Adrenal gland (tissue), 12 donors: ENCODE results near the gene TBL2. TPM values are rescaled to one million over a fixed set of nuclear protein-coding genes. Genes with fewer than 3 reads are reported as not detected.

ENCODE experiments used
- DNase-seq, 7 donors: peaks; one replicate each; pipeline ENCODE4 v3.0.0-alpha.2; 2019 to 2020
- H3K27ac ChIP-seq, 5 donors: fragments of 200-600 bp; sonication (generic) in 4 of 5; 1 replicate in 3 of 5; 2 replicates in 2 of 5; pipeline versions ENCODE4 v1.5.1 to v1.8.0; 2016 to 2020; ENCODE audit warnings: mild to moderate bottlenecking in 1 of 5
- H3K27me3 ChIP-seq: fragments of 200-600 bp; 2 replicates; pipeline ENCODE4 v1.8.0; 2021
- H3K36me3 ChIP-seq, 2 donors: fragments of 200-600 bp; replicated peaks in 1 of 2; 1 replicate in 1 of 2; 2 replicates in 1 of 2; pipeline versions ENCODE4 v1.5.1 to v1.8.0; 2018 to 2022
- H3K4me1 ChIP-seq, 2 donors: fragments of 200-600 bp; replicated peaks in 1 of 2; 1 replicate in 1 of 2; 2 replicates in 1 of 2; pipeline versions ENCODE4 v1.5.1 to v1.8.0; 2018 to 2021
- H3K4me3 ChIP-seq, 4 donors: fragments of 200-600 bp; sonication (generic) in 3 of 4; one replicate each; pipeline ENCODE4 v1.5.1; 2016 to 2018
- H3K9me3 ChIP-seq, 3 donors: fragments of 200-600 bp; sonication (generic) in 1 of 3; replicated peaks in 1 of 3; 1 replicate in 2 of 3; 2 replicates in 1 of 3; pipeline versions ENCODE4 v1.5.1 to v1.8.0; 2016 to 2021
- CTCF ChIP-seq, 6 experiments: fragments of 450-650 bp in 4 of 6; fragments of 200-600 bp in 2 of 6; sonication (generic) in 1 of 6; IDR thresholded peaks; 1 replicate in 5 of 6; 2 replicates in 1 of 6; pipeline versions ENCODE4 v1.5.1 to v1.8.0; 2016 to 2021; ENCODE audit warnings: antibody characterized with exemption in 6 of 6, mild to moderate bottlenecking in 2 of 6, moderate library complexity in 1 of 6
- POLR2A ChIP-seq, 2 donors: fragments of 450-650 bp; IDR thresholded peaks; one replicate each; pipeline ENCODE4 v1.6.1; 2017; ENCODE audit warnings: antibody characterized with exemption in 2 of 2, mild to moderate bottlenecking in 2 of 2, moderate library complexity in 1 of 2
- WGBS, 4 donors: extraction: QIAGEN DNeasy Blood & Tissue Kit in 2 of 4; methylation state at CpG; one replicate each; pipeline versions ENCODE4 v1.1.5 to v1.1.7; 2013 to 2017; 5-methylcytosine and 5-hydroxymethylcytosine counted together
- intact Hi-C, 2 donors: fragments of 100-400 bp; cut with DNase I; formaldehyde crosslinking; loops; one replicate each; pipeline versions ENCODE4 v1.14.1 to v1.15.0; 2022 to 2023
- polyA plus RNA-seq, 3 donors: library from polyadenylated mRNA; stranded (reverse); fragments of 200-250 nt in 2 of 3; fragments of 350-450 nt in 1 of 3; fragmentation: Illumina TruSeq in 1 of 3; extraction: RNeasy Lipid Tissue Mini Kit (QIAGEN cat#74804) in 1 of 3; gene quantifications; one replicate each; pipeline ENCODE4 v1.2.3, GENCODE V29; 2013 to 2014
- total RNA-seq, 9 donors: library from RNA; depleted of rRNA in 4 of 9; stranded (reverse); fragments of >200 nt in 4 of 9; fragments of 120-200 nt in 1 of 9; fragmentation: NEBNext Ultra II Directional in 1 of 9; extraction: Animal tissue kit (Norgen Biotek cat#: 25700) in 1 of 9; gene quantifications; one replicate each; pipeline versions ENCODE4 v1.1.0 to v1.2.4, GENCODE V29; 2013 to 2023
- donor health status: healthy with polysubstance abuse.
- donor health status: Bipolar disorder and iron deficiency.
- donor health status: DM: yes; HTN: yes; CAD: no.
- donor health status: DM: no; HTN: no; CAD: no.
- donor health status: DM: no; HTN: no; CAD: no.
- donor health status: DM: yes; HTN: yes; CAD: no.

The TBL2 gene
- total and polyA plus RNA-seq, 12 donors = 14.2 to 136 (median 51.3) TPM

DNA sequence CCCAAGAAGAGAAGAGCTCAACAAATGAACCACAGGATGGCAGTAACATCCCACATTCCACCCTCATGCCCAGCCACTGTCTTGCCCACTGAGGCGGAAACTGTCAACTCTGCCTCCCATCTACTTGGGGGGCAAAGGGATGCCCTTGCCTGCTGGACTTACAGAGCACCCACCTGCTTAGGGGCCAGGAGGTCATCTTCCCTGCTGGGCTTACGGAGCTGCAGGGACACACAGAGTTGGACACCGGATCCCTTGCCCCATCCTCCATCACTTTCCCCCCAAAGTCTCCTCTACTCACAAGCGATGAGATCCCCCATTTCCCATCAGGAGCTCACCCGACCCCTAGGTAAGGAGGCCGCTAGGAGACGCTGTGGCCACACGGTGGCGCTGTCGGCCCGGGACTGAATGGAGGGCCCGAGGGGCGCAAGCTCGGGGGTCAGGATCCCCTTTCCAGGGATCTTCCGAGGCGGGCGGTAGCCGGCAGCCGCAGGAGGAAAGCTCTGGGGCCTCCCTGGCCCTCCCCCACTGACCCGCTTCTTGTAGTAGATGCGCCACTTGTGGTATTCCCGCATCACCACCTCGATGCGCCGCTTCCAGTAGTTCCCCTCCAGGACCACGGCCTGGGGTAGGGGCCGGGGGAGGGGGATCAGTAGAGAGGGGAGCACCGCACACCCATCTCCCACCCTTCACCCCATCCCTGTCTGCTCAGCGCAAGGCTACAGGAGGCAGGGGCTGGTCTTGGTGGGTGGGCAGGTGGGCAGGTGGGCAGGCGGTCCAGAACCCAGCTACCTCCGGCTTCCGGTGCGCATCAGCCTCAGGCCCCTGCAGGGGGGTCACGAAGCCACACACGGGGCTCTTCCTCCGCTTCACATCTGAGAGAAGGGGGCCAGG is 28.7 kb upstream of the TBL2 start:
- TF ChIP-seq CTCF (IDR thresholded peaks at IDR 0.05) (peak; percentile 76 to 97 (median 90)), POLR2A (IDR thresholded peaks at IDR 0.05) (no peak)
- Histone ChIP-seq H3K27ac (no peak overlapping the region), H3K27me3 (no peaks in the 10 kb centered on the region), H3K4me1 (peaks cover 0 to 6% of the 10 kb centered on the region in 2 donors), H3K9me3 (no peaks in the 10 kb centered on the region), H3K4me3 (no peak overlapping the region), H3K36me3 (no peaks in the 10 kb centered on the region)
- intact Hi-C loops = loop anchor here (2.0 to 10.0 kb wide), 4 partner anchors 60 to 248 kb away; partner anchors contain the start of gene VPS37D (in 2 of the 2)
- WGBS, 4 donors = 15 to 30% (median 25%) methylated on average over 4 to 36 of the region's 36 CpGs
- DNase-seq = peak in 3 of 7 donors; percentile 50 to 65 (median 62)

- Histone ChIP-seq H3K27me3 (no peaks in the 10 kb centered on the region), H3K4me1 (peaks cover 0 to 6% of the 10 kb centered on the region in 2 donors), H3K4me3 (no peak overlapping the region), H3K36me3 (no peaks in the 10 kb centered on the region), H3K27ac (no peak overlapping the region), H3K9me3 (no peaks in the 10 kb centered on the region)
- no peak for TF ChIP-seq CTCF (IDR thresholded peaks at IDR 0.05)
- no peak for TF ChIP-seq POLR2A (IDR thresholded peaks at IDR 0.05)
- WGBS, 4 donors = 76 to 89% (median 79%) methylated on average over 17 to 23 of the region's 23 CpGs
- intact Hi-C loops = loop anchor here (2.0 to 10.0 kb wide), 4 partner anchors 62 to 249 kb away; partner anchors contain the start of gene VPS37D (in 2 of the 2)
- DNase-seq = no peak
These were observed 27.3 kb upstream of the TBL2 start for GRCh38 chr7:73605601-73606220.

DNA sequence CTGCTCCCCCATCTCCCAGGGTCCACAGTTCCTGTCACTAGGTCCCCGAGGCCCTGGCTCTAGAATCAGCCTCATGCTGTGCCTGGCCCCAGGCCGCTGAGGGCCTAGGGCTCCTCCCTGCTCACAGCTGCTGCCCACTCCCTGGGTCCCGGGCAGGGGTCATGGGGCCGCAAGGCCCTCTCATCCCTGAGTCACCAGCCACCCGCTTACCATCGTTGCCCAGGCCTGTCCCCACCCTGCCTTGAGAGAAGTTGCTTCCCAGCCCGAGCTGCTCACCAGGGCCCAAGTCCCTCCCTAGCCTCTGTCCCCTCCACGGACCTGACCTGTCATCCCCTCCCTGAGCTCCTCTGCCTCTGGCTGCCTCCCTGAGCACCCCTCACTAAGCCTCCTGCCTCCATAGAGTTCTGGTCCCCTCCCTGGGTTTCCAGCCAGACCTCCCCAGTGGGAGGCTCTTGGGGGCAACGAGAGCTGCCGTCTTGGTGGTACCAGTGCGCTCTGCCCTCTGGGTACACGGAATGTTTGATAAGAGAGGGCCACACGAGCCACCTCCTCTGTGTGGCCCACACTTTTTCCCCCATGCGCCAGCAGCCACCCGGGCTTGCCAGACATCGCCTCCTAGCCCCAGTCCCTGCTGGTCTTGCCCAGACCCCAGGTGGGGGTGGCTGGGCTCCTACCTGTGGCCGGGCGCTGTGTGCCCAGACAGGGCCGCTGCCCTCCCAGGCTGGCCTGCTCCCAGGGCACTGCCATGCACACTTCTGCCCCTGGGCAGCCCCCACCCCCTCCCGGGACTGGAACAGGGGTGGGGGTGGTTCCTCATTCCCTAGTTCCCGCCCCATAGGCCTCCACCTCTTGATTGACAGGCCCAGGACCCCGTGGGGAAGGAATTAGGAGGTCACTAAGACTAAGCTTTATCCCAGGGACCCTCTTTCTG is 24.6 kb upstream of the TBL2 start:
- Histone ChIP-seq H3K27ac (no peak overlapping the region), H3K36me3 (no peaks in the 10 kb centered on the region), H3K27me3 (no peaks in the 10 kb centered on the region), H3K4me3 (no peak overlapping the region), H3K4me1 (peaks cover 0 to 6% of the 10 kb centered on the region in 2 donors), H3K9me3 (no peaks in the 10 kb centered on the region)
- DNase-seq = peak in 1 of 7 donors; percentile 42
- intact Hi-C loops = loop anchor here in 1 of 2 donors (10.0 kb wide), 1 partner anchor 252 kb away; no protein-coding TSS in a partner anchor
- TF ChIP-seq CTCF (IDR thresholded peaks at IDR 0.05) (no peak), POLR2A (IDR thresholded peaks at IDR 0.05) (no peak)
- 50 to 67% (median 66%) methylated on average over 9 to 22 of the region's 22 CpGs for WGBS, 4 donors
